ENCODE measurements around the gene KCNK6.

KCNK6 gene

GRCh38 chr19:38307076-38307475 is 12.6 kb upstream of the KCNK6 start:
- no peak for TF ChIP-seq CTCF (IDR thresholded peaks at IDR 0.05; ENCODE audit: insufficient read depth, low read depth, low read length, missing control alignments)
- no peak for DNase-seq (ENCODE audit: low read depth)
- H3K4me3 ChIP-seq (ENCODE audit: low read length), result no peak overlapping the region

- DNase-seq (ENCODE audit: low read depth), result no peak
- no peak for TF ChIP-seq CTCF (IDR thresholded peaks at IDR 0.05; ENCODE audit: insufficient read depth, low read depth, low read length, missing control alignments)
- no peak overlapping the region for H3K4me3 ChIP-seq (ENCODE audit: low read length)
Observed at GRCh38 chr19:38307597-38307996, 12.0 kb upstream of the KCNK6 start.

- TF ChIP-seq CTCF (IDR thresholded peaks at IDR 0.05; ENCODE audit: insufficient read depth, low read depth, low read length, missing control alignments), result no peak
- H3K4me3 ChIP-seq (ENCODE audit: low read length), result no peak overlapping the region
- DNase-seq (ENCODE audit: low read depth), result no peak
Observed at GRCh38 chr19:38308006-38308766, 11.5 kb upstream of the KCNK6 start.

GRCh38 chr19:38308926-38309614 is 10.6 kb upstream of the KCNK6 start:
- no peak for TF ChIP-seq CTCF (IDR thresholded peaks at IDR 0.05; ENCODE audit: insufficient read depth, low read depth, low read length, missing control alignments)
- no peak overlapping the region for H3K4me3 ChIP-seq (ENCODE audit: low read length)
- no peak for DNase-seq (ENCODE audit: low read depth)

- DNase-seq (ENCODE audit: low read depth), result no peak
- TF ChIP-seq CTCF (IDR thresholded peaks at IDR 0.05; ENCODE audit: insufficient read depth, low read depth, low read length, missing control alignments), result no peak
- no peak overlapping the region for H3K4me3 ChIP-seq (ENCODE audit: low read length)
Observed at GRCh38 chr19:38309615-38310278, 9.9 kb upstream of the KCNK6 start.

- no peak for DNase-seq (ENCODE audit: low read depth)
- no peak overlapping the region for H3K4me3 ChIP-seq (ENCODE audit: low read length)
- TF ChIP-seq CTCF (IDR thresholded peaks at IDR 0.05; ENCODE audit: insufficient read depth, low read depth, low read length, missing control alignments), result no peak
Observed at GRCh38 chr19:38310279-38310670, 9.4 kb upstream of the KCNK6 start.
